Activated T-cell treated with anti-CD3 and anti-CD28 coated beads, Interleukin-2, amount 50 U/mL, for 1 hour (primary cell): ENCODE measurements around the gene EXOC3L4.

Source experiments
- DNase-seq: peaks from one replicate; pipeline ENCODE4 v3.0.0-alpha.2; 2020

Gene EXOC3L4

GRCh38 chr14:103123634-103124500, 29.3 kb downstream of the EXOC3L4 start:
- no peak for DNase-seq

DNA sequence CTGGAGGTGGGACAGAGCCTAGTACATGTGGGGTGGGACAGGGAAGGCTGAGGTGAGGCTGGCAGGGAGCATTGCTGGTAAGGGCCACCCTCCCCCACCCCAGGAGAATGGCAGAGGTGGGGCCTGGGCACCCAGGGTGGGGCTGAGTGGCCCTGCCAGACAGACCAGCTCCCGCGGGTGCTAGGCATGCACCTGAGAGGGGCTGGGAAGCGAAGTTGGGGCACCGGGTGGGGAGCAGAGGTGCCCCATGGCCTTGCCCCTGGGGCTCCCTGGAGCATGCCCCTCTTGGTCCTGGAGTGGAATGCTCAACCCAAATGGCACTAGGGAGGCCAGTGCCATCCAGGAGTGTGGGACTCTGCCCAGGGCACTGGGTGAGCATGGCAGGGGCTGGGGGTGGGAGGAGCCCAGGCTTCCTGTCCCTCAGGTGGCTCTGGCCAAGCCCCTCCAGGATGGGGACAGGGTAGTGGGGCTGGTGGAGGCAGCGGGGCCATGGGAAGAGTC, 30.0 kb downstream of the EXOC3L4 start:
- no peak for DNase-seq

DNA sequence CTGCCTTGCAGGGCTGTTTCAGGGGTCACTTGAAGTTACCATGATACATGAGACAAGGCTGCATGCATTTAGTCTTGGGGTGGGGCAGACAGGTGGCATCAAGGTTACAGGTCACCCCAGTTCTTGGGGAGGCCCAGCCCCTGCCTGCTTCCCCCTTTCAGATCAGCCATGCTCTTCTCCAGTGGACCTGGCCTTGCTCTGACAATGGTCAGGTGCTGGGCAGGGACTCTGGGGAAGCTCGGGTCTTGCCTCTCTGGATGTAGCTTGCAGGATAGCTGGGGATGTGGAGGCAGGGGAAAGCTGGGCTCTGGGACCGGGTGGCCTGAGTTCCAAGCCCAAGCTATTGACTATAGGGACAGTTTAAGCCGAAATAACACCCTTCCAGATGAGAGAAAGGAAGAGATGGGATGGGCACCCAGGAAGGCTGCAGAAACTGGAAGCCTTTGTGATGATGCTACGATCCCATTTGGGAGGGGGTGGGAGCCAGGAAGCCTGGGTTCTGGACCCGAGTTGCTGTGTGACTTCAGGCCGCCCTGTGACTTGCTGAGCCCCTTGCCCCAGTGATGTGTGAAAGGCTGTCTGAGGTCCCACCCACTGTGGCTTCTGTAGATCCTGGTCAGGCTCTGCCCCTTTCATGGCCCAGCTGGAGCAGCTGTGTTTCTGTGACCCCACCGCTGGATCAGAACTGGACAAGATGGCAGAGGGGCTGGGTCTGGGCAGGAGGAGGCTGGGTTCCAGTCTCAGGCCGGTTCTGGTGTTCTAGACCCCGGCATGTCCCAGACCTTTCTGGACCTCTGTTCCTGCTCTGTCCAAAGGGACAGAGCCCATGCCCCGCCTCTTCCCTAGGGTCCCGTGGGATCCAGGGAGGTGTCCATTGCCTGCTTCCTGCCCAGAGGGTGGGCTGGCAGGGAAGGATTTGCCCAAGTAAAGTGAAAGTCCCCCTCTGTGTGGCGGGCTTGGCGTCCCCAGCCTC, 30.9 kb downstream of the EXOC3L4 start:
- DNase-seq = no peak

DNA sequence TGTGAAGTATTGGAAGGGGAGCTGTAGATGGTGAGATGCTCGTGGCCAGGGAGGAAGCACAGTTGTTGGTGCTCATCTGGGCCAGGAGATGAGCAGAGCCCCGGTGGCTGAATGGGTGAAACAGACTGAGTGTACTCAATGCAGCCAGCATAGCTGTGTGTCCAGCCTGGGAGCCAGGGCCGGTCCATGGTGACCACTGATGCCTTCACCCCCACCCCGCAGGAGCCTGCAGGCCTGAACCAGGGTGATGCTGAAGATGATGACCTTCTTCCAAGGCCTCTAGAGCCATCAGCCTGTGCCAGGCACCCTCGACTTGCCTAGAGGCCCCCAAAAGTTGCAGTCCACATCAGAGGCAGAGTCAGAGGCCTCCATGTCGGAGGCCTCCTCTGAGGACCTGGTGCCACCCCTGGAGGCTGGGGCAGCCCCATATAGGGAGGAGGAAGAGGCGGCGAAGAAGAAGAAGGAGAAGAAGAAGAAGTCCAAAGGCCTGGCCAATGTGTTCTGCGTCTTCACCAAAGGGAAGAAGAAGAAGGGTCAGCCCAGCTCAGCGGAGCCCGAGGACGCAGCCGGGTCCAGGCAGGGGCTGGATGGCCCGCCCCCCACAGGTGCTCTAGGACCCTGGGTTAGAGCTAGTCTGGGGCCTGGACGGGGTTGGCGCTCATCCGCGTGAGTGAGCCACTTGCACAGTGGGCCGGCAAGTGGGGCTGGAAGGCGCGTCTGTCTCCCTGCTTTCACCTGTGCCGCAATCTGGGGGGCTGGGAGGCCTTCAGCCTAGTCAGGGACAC, 31.8 kb downstream of the EXOC3L4 start:
- DNase-seq = no peak

- no peak for DNase-seq
Measured at GRCh38 chr14:103126873-103127304, 32.4 kb downstream of the EXOC3L4 start.

GRCh38 chr14:103127356-103127755, 32.8 kb downstream of the EXOC3L4 start:
- no peak for DNase-seq

DNA sequence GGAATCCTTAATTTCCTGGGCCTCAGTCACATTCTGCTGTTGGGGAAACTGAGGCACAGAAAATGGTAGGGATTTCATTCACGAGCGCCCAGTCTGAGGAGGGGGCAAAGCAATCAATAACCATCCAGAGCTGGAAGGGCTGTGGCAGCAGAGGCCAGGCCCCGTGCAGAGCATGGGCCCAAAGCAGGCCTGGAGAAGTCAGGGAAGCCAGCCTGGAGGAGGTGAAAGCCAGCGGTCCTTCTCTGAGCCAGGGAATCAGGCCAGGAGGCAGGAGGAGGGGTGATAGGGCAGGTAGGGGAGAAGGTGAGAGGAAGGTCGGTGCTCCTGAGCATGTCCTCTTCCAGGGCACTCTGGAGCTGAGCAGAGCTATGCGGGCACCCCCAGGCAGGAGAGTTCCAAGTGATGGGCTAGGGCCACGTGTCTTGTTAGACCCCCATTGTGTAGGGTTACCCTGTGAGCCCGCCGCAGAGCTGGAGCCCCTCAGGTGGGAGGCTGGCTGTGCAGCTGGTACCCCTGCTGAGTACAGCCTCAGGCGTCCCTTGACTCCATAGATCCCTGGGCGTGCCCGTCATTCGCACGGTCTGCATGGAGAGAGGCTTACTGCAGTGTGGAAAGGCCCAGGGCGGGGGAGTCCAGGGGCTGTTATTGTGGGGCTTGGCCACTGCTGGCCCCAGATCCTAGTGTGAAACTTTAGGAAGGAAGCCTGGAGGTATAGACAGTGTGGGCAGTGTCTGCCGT, 33.5 kb downstream of the EXOC3L4 start:
- DNase-seq = no peak

GRCh38 chr14:103128631-103129300, 34.2 kb downstream of the EXOC3L4 start:
- DNase-seq = no peak

DNA sequence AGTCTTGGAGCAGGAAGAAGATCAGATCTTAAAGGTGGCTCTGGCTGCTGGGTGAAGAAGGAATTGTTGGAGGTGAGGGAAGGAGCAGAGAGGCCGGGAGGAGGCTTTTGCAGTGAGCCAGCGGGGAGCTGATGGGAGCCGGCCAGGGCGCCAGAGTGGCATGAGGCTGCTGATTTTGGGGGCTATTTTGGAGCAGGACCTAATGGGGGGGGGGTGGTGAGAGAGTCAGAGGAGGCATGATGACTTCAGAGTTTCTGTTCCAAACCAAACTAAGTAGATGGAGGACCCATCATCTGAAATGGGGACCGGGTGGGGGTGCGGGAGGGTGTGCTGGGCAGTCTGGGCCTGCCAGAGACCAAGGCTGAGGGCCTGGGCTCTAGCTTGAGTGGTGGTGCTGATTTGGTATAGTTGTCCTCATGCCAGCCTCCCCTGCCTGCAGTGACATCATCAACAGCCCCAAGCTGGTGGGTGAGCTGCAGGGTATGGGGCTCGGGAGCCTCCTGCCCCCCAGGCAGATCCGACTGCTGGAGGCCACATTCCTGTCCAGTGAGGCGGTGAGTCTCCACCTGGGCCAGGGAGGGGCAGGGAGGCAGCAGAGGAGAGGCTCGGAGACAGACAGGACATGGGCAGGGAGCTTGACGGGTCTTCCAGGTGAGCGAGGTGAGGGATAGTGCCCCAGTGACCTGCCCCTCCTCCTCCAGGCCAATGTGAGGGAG, 34.9 kb downstream of the EXOC3L4 start:
- no peak for DNase-seq

DNA sequence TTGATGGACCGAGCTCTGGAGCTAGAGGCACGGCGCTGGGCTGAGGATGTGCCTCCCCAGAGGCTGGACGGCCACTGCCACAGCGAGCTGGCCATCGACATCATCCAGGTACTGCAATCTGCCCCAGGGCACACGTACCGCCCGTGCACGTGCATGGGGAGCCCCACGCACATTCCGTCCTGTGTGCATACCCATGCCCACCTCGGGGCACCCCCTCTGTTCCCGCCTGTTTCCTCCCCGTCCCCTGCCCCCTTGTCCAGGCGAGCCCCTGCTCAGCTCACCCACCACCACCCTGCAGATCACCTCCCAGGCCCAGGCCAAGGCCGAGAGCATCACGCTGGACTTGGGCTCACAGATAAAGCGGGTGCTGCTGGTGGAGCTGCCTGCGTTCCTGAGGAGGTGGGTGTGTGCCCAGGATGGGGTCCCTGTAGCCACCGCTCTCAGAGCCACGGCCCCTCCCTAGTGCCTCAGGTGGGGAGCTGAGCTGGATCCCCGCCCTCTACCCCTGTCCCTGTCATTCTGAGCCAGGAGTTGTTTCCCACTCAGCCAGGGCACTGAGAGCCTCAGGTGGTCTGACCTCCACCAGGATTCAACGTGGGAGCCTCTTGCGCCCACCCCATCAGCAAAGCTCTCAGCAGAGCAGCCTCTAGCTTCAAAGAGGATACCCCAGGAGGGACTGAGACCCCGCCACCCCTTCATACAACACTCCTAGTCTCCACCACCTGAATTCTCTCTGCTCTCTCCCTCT, 35.7 kb downstream of the EXOC3L4 start:
- DNase-seq = no peak

- no peak for DNase-seq
Measured at GRCh38 chr14:103130965-103131364, 36.4 kb downstream of the EXOC3L4 start.

DNA sequence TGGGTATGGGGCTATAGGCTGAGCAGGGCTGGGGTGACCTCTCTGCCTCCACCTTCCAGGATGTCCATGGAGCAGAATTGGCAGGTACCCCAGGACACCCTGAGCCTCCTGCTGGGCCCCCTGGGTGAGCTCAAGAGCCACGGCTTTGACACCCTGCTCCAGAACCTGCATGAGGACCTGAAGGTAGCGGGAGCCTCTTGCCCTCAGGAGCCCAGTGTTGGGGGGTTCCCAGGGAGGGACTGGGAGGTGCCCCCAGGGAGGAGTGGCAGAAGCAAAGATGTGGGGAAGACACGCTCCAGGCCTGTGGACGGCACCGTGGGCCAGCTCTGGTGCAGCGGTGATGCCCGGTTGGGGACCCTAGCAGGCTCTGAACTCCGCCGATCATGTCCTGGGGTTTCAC, 37.1 kb downstream of the EXOC3L4 start:
- DNase-seq = no peak

- DNase-seq = no peak
Measured at GRCh38 chr14:103132381-103133209, 38.1 kb downstream of the EXOC3L4 start.

DNA sequence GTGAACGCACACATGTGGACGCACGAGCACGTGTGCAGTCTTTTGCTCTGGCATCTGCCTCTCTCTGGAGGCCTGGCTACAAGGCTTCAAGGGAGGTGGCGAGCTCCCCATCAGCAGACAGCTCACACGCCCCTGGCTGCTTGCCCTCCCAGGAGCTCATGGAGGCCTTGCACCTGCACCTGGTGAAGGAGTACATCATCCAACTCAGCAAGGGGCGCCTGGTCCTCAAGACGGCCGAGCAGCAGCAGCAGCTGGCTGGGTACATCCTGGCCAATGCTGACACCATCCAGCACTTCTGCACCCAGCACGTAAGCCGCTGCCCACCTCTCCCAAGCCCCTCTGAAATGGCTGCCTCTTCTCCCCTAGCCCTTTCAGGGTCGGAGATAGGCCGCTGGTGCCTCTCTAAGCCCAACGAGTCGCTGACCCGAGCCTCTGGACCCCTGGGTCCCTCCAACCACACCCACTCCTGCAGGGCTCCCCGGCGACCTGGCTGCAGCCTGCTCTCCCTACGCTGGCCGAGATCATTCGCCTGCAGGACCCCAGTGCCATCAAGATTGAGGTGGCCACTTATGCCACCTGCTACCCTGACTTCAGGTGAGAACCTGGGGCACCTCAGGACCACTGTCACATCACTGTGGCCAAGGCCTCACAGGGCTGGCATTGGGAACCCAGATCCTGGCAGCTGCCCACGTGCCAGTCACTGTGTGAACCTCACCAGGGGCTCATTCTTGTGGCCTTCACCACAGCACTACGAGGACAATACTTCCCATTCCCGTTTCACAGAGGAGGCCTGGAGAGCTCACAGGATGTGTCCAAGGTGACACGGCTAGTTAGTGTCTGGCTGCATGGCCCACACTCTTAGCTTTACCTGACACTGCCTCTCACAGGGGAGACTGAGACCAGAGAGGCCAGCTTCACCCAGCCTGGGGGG, 39.0 kb downstream of the EXOC3L4 start:
- no peak for DNase-seq

GRCh38 chr14:103134405-103134804, 39.9 kb downstream of the EXOC3L4 start:
- no peak for DNase-seq

DNA sequence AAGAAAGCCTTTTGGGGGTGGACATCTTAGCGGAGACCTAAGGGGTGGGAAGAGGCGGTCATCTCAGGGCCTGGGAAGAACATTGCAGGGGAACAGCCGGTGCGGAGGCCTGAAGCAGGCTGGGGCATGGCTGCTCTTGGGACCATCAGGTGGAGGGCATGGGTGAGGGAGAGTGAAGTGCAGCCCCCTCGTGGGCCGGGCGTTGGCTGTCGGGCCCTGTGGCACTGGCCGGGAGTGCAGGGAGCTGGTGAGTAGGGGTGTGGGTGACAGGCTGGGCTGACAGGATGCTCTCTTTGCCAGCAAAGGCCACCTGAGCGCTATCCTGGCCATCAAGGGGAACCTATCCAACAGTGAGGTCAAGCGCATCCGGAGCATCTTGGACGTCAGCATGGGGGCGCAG, 40.4 kb downstream of the EXOC3L4 start:
- DNase-seq = no peak

- no peak for DNase-seq
Measured at GRCh38 chr14:103135333-103136260, 41.1 kb downstream of the EXOC3L4 start.
